Testis (tissue), 2 donors: ENCODE measurements around the gene GSTCD.

ENCODE experiments used
- CTCF ChIP-seq, 3 experiments: fragments of 450-650 bp in 2 of 3; fragments of 200-600 bp in 1 of 3; sonication (generic) in 1 of 3; IDR thresholded peaks; one replicate each; pipeline ENCODE4 v1.5.1; 2016 to 2019; ENCODE audit warnings: antibody characterized with exemption in 3 of 3, mild to moderate bottlenecking in 2 of 3, moderate library complexity in 1 of 3
- POLR2A ChIP-seq: fragments of 450-650 bp; IDR thresholded peaks from one replicate; pipeline ENCODE4 v1.6.1; 2017; ENCODE audit warnings: antibody characterized with exemption, mild to moderate bottlenecking, moderate library complexity

GRCh38 chr4:105887508-105887907, 178.9 kb downstream of the GSTCD start:
- TF ChIP-seq POLR2A (no peak), CTCF (IDR thresholded peaks at IDR 0.05) (no peak)
